Kidney epithelial cell (primary cell): ENCODE measurements around the gene MGAT1. TPM values are rescaled to one million over a fixed set of nuclear protein-coding genes. Genes with fewer than 3 reads are reported as not detected.
"Not testable (repeated sequence)": the region's sequence is repeated elsewhere in the genome, so short reads cannot be mapped to it uniquely, and the experiment has no call there.

ENCODE experiments used
- DNase-seq: peaks from one replicate; pipeline ENCODE4 v3.0.0-alpha.2; 2010; ENCODE audit warnings: low read depth
- H3K27me3 ChIP-seq: 2 replicates; pipeline ENCODE4 v1.6.0; 2011; ENCODE audit warnings: low read length; ENCODE audit not compliant: control insufficient read depth, insufficient read depth
- H3K36me3 ChIP-seq: 2 replicates; pipeline ENCODE4 v1.5.1; 2011; ENCODE audit warnings: low read length; ENCODE audit not compliant: control insufficient read depth, insufficient read depth
- H3K4me3 ChIP-seq: 2 replicates; pipeline ENCODE4 v1.5.1; 2011; ENCODE audit warnings: low read depth, mild to moderate bottlenecking, control low read depth, low read length
- CTCF ChIP-seq: IDR thresholded peaks from 2 replicates; pipeline ENCODE4 v1.5.1; 2011; ENCODE audit warnings: mild to moderate bottlenecking, moderate library complexity, low read length, control low read depth, inconsistent platforms; ENCODE audit not compliant: insufficient read depth, poor library complexity, severe bottlenecking
- total RNA-seq: library from RNA; depleted of rRNA; stranded (reverse); fragments of >200 nt; gene quantifications from 2 replicates; pipeline ENCODE4 v1.2.3, GENCODE V29; 2015

The MGAT1 gene
- total RNA-seq, 1 donor from 2014 or later, result 95.4 TPM

DNA sequence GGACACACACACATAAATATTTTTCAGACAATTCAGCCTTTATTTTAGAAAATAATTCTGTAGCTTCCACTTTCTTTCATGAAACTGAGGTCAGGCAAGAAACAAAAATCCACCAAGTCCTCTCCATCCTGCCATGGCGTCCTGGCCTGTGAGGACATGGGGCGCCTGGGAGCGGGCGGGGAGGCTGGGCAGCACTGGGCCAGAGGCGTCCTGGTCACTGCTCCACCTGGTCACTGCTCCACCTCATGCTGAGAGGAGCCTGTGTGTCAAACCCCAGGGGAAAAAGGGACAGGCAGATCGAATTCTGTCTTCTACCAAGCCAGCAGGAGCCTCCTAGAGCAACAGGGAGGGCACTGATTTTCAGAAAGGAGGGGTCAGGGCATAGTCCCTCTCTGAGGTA, 12.1 kb downstream of the MGAT1 start:
- TF ChIP-seq CTCF, result no peak
- H3K27me3 ChIP-seq, result no peaks in the 10 kb centered on the region
- no peak for DNase-seq
- peaks cover 3% of the 10 kb centered on the region for H3K36me3 ChIP-seq
- H3K4me3 ChIP-seq, result no peak overlapping the region

- Histone ChIP-seq H3K27me3 (no peaks in the 10 kb centered on the region), H3K36me3 (peaks cover 3% of the 10 kb centered on the region), H3K4me3 (no peak overlapping the region)
- no peak for DNase-seq
- peak; percentile 17 for TF ChIP-seq CTCF
Observed at GRCh38 chr5:180790020-180790419, 12.6 kb downstream of the MGAT1 start.

DNA sequence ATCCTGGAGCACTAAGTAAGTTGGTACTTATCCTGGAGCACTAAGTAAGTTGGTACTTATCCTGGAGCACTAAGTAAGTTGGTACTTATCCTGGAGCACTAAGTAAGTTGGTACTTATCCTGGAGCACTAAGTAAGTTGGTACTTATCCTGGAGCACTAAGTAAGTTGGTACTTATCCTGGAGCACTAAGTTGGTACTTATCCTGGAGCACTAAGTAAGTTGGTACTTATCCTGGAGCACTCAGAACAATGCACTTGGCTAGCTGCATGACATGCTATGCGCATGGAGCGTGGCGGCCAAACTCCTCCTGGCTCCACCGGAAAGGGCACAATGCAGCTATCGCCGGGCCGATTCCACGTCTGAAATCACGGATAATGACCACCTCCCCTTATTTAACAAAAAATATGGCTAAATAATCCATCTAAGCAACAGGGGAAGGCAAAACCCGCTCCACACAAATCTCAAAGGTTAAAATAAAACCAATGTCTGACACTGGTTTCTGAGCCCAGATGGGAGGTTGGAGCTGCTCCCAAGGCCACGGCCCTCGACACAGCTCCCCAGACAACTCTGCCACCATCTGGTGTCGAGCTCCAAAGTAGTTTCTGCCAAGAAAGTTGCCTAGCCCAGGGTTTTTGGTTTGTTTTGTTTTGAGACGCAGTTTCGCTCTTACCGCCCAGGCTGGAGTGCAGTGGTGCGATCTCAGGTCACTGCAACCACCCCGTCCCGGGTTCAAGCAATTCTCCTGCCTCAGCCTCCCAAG, 13.8 kb downstream of the MGAT1 start:
- not testable (repeated sequence) for DNase-seq

GRCh38 chr5:180787711-180788431, 14.7 kb downstream of the MGAT1 start:
- H3K4me3 ChIP-seq, result no peak overlapping the region
- no peak for DNase-seq
- no peaks in the 10 kb centered on the region for H3K27me3 ChIP-seq
- H3K36me3 ChIP-seq, result peaks cover 1% of the 10 kb centered on the region
- no peak for TF ChIP-seq CTCF

More for the DNA sequence above, 13.8 kb downstream of the MGAT1 start:
- not testable (repeated sequence) for H3K36me3 ChIP-seq, H3K4me3 ChIP-seq, H3K27me3 ChIP-seq

DNA sequence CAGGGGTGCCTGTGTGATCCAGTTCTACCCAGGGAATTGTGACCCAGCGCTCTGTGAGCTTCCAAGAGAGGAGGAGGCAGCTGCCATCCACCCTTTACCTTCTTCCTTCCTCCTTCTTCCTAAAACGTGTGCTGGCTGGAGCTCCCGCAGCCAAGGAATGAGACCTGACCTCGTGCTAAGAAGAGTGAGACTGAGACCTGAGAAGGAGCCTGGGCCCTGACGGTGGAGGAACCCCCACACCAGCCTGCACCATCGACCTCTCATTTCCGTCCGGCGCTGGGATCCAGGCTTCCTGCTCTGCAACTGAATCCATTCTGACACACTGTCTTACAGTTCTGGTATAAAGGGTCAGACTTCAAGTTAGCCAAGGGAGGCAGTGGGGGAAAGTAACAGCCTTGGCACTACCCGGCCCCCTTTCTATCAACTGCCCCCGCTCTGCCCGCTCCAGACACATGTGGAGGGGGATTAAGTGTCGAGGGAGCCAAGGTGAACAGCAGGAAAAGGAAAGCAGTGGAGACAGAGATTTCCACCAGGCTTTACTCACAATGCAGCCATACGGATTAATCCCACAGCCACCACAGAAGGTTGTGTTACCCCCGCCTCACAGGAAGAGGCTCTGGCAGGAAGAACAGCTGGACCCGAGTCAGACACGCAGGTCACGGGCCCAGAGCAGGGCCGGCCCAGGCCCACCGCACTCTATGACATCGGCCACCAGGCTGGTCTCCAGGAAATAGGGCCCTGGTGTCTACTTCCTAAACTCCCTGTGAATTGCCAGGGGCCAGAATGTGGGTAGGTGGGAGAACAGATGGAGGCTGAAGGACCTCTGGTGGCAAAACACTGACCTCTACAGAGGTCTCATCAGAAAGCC, 15.8 kb downstream of the MGAT1 start:
- H3K27me3 ChIP-seq, result no peaks in the 10 kb centered on the region
- no peak for TF ChIP-seq CTCF
- peaks cover 1% of the 10 kb centered on the region for H3K36me3 ChIP-seq
- no peak for DNase-seq
- no peak overlapping the region for H3K4me3 ChIP-seq

DNA sequence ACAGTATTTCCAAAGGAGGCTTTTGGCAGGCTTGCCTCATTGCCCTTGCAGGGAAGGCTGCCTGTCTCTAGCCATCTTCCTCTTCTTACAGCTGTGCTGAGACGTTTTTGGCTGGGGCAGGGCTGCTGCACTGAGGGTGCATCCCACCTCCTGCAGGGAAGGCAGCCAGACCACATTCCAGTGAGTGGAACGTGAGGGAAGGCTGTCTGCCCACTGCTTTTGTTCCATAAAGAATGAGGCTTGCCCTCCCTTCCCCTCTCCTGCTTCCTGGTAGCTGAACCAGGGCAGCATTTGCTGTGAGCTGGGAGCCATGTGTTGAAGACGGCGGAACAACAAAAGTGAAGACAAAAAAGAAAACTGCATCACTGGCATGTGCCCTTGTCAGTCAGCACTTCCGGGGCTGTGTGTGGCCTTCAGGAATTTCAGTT, 16.8 kb downstream of the MGAT1 start:
- no peak overlapping the region for H3K4me3 ChIP-seq
- no peaks in the 10 kb centered on the region for H3K27me3 ChIP-seq
- DNase-seq, result no peak
- no peak for TF ChIP-seq CTCF
- H3K36me3 ChIP-seq, result peaks cover 1% of the 10 kb centered on the region
